ENCODE data around the gene RASGRP4. TPM values are rescaled to one million over a fixed set of nuclear protein-coding genes. Genes with fewer than 3 reads are reported as not detected.
A peak's percentile ranks its signal among the peaks of the same experiment; 100 is the strongest.
"Not testable (repeated sequence)": the region's sequence is repeated elsewhere in the genome, so short reads cannot be mapped to it uniquely, and the experiment has no call there.

The RASGRP4 gene
- total RNA-seq, 1 donor from 2014 or later, result 1.0 TPM

GRCh38 chr19:38367041-38367440 lies 59.0 kb downstream of the RASGRP4 start:
- Histone ChIP-seq H3K27me3 (ENCODE audit: control insufficient read depth in 3 of 3, insufficient read depth in 3 of 3, low read length in 3 of 3) (peaks cover 17 to 34% (median 22%) of the 10 kb centered on the region in 3 donors), H3K4me1 (ENCODE audit: control insufficient read depth in 3 of 3, insufficient read depth in 3 of 3, low read length in 3 of 3) (peaks cover 0 to 6% (median 3%) of the 10 kb centered on the region in 3 donors), H3K9ac (ENCODE audit: low read depth in 1 of 3, low read length in 3 of 3) (no peak overlapping the region), H3K36me3 (ENCODE audit: control insufficient read depth in 3 of 3, insufficient read depth in 3 of 3, low read length in 3 of 3) (no peaks in the 10 kb centered on the region), H3K27ac (ENCODE audit: low read depth, low read length) (no peak overlapping the region), H3K9me3 (ENCODE audit: control insufficient read depth in 3 of 3, low read length in 3 of 3) (no peaks in the 10 kb centered on the region), H3K4me3 (ENCODE audit: low read length in 3 of 3) (no peak overlapping the region)

GRCh38 chr19:38362946-38363688 lies 62.9 kb downstream of the RASGRP4 start:
- H3K27me3 ChIP-seq (ENCODE audit: control insufficient read depth in 3 of 3, insufficient read depth in 3 of 3, low read length in 3 of 3), result peaks cover 39 to 55% (median 42%) of the 10 kb centered on the region in 3 donors
- not testable (repeated sequence) for H3K9me3 ChIP-seq (ENCODE audit: control insufficient read depth in 3 of 3, low read length in 3 of 3); H3K9ac ChIP-seq (ENCODE audit: low read depth in 1 of 3, low read length in 3 of 3); H3K36me3 ChIP-seq (ENCODE audit: control insufficient read depth in 3 of 3, insufficient read depth in 3 of 3, low read length in 3 of 3); H3K4me3 ChIP-seq (ENCODE audit: low read length in 3 of 3); H3K27ac ChIP-seq (ENCODE audit: low read depth, low read length)
- peaks cover 4 to 15% (median 12%) of the 10 kb centered on the region in 3 donors for H3K4me1 ChIP-seq (ENCODE audit: control insufficient read depth in 3 of 3, insufficient read depth in 3 of 3, low read length in 3 of 3)

GRCh38 chr19:38362076-38362945 lies 63.7 kb downstream of the RASGRP4 start:
- H3K36me3 ChIP-seq (ENCODE audit: control insufficient read depth in 3 of 3, insufficient read depth in 3 of 3, low read length in 3 of 3), result no peaks in the 10 kb centered on the region
- H3K27me3 ChIP-seq (ENCODE audit: control insufficient read depth in 3 of 3, insufficient read depth in 3 of 3, low read length in 3 of 3), result peaks cover 36 to 50% (median 39%) of the 10 kb centered on the region in 3 donors
- peaks cover 4 to 15% (median 12%) of the 10 kb centered on the region in 3 donors for H3K4me1 ChIP-seq (ENCODE audit: control insufficient read depth in 3 of 3, insufficient read depth in 3 of 3, low read length in 3 of 3)
- no peak overlapping the region for H3K27ac ChIP-seq (ENCODE audit: low read depth, low read length)
- peak overlapping the region; percentile 71 to 75 (median 74) for H3K4me3 ChIP-seq (ENCODE audit: low read length in 3 of 3)
- peak overlapping the region in 2 of 3 donors; percentile 14 to 25 for H3K9ac ChIP-seq (ENCODE audit: low read depth in 1 of 3, low read length in 3 of 3)
- no peaks in the 10 kb centered on the region for H3K9me3 ChIP-seq (ENCODE audit: control insufficient read depth in 3 of 3, low read length in 3 of 3)

GRCh38 chr19:38361633-38362075 lies 64.4 kb downstream of the RASGRP4 start:
- Histone ChIP-seq H3K36me3 (ENCODE audit: control insufficient read depth in 3 of 3, insufficient read depth in 3 of 3, low read length in 3 of 3) (no peaks in the 10 kb centered on the region), H3K27me3 (ENCODE audit: control insufficient read depth in 3 of 3, insufficient read depth in 3 of 3, low read length in 3 of 3) (peaks cover 32 to 51% (median 36%) of the 10 kb centered on the region in 3 donors), H3K27ac (ENCODE audit: low read depth, low read length) (no peak overlapping the region), H3K4me1 (ENCODE audit: control insufficient read depth in 3 of 3, insufficient read depth in 3 of 3, low read length in 3 of 3) (peaks cover 4 to 15% (median 12%) of the 10 kb centered on the region in 3 donors), H3K4me3 (ENCODE audit: low read length in 3 of 3) (peak overlapping the region; percentile 71 to 75 (median 74)), H3K9me3 (ENCODE audit: control insufficient read depth in 3 of 3, low read length in 3 of 3) (no peaks in the 10 kb centered on the region), H3K9ac (ENCODE audit: low read depth in 1 of 3, low read length in 3 of 3) (peak overlapping the region in 2 of 3 donors; percentile 14 to 64)

GRCh38 chr19:38360839-38361631 lies 65.0 kb downstream of the RASGRP4 start:
- H3K9ac ChIP-seq (ENCODE audit: low read depth in 1 of 3, low read length in 3 of 3), result peak overlapping the region in 1 of 3 donors; percentile 64
- H3K27ac ChIP-seq (ENCODE audit: low read depth, low read length), result no peak overlapping the region
- H3K4me1 ChIP-seq (ENCODE audit: control insufficient read depth in 3 of 3, insufficient read depth in 3 of 3, low read length in 3 of 3), result peaks cover 4 to 15% (median 12%) of the 10 kb centered on the region in 3 donors
- no peaks in the 10 kb centered on the region for H3K36me3 ChIP-seq (ENCODE audit: control insufficient read depth in 3 of 3, insufficient read depth in 3 of 3, low read length in 3 of 3)
- H3K4me3 ChIP-seq (ENCODE audit: low read length in 3 of 3), result peak overlapping the region; percentile 71 to 75 (median 74)
- no peaks in the 10 kb centered on the region for H3K9me3 ChIP-seq (ENCODE audit: control insufficient read depth in 3 of 3, low read length in 3 of 3)
- H3K27me3 ChIP-seq (ENCODE audit: control insufficient read depth in 3 of 3, insufficient read depth in 3 of 3, low read length in 3 of 3), result peaks cover 36 to 53% (median 36%) of the 10 kb centered on the region in 3 donors

GRCh38 chr19:38360351-38360750 lies 65.7 kb downstream of the RASGRP4 start:
- peaks cover 34 to 52% (median 34%) of the 10 kb centered on the region in 3 donors for H3K27me3 ChIP-seq (ENCODE audit: control insufficient read depth in 3 of 3, insufficient read depth in 3 of 3, low read length in 3 of 3)
- peaks cover 4 to 15% (median 12%) of the 10 kb centered on the region in 3 donors for H3K4me1 ChIP-seq (ENCODE audit: control insufficient read depth in 3 of 3, insufficient read depth in 3 of 3, low read length in 3 of 3)
- no peaks in the 10 kb centered on the region for H3K36me3 ChIP-seq (ENCODE audit: control insufficient read depth in 3 of 3, insufficient read depth in 3 of 3, low read length in 3 of 3)
- no peak overlapping the region for H3K9ac ChIP-seq (ENCODE audit: low read depth in 1 of 3, low read length in 3 of 3)
- no peak overlapping the region for H3K27ac ChIP-seq (ENCODE audit: low read depth, low read length)
- H3K9me3 ChIP-seq (ENCODE audit: control insufficient read depth in 3 of 3, low read length in 3 of 3), result no peaks in the 10 kb centered on the region
- no peak overlapping the region for H3K4me3 ChIP-seq (ENCODE audit: low read length in 3 of 3)

GRCh38 chr19:38359242-38360021 lies 66.6 kb downstream of the RASGRP4 start:
- H3K36me3 ChIP-seq (ENCODE audit: control insufficient read depth in 3 of 3, insufficient read depth in 3 of 3, low read length in 3 of 3), result no peaks in the 10 kb centered on the region
- no peak overlapping the region for H3K27ac ChIP-seq (ENCODE audit: low read depth, low read length)
- H3K4me3 ChIP-seq (ENCODE audit: low read length in 3 of 3), result no peak overlapping the region
- H3K27me3 ChIP-seq (ENCODE audit: control insufficient read depth in 3 of 3, insufficient read depth in 3 of 3, low read length in 3 of 3), result peaks cover 31 to 56% (median 34%) of the 10 kb centered on the region in 3 donors
- H3K4me1 ChIP-seq (ENCODE audit: control insufficient read depth in 3 of 3, insufficient read depth in 3 of 3, low read length in 3 of 3), result peaks cover 4 to 15% (median 12%) of the 10 kb centered on the region in 3 donors
- no peaks in the 10 kb centered on the region for H3K9me3 ChIP-seq (ENCODE audit: control insufficient read depth in 3 of 3, low read length in 3 of 3)
- no peak overlapping the region for H3K9ac ChIP-seq (ENCODE audit: low read depth in 1 of 3, low read length in 3 of 3)

Measured in skeletal muscle tissue (tissue), 4 donors.